ENCODE measurements around the gene TTLL5.
A peak's percentile ranks its signal among the peaks of the same experiment; 100 is the strongest.

The TTLL5 gene

DNA sequence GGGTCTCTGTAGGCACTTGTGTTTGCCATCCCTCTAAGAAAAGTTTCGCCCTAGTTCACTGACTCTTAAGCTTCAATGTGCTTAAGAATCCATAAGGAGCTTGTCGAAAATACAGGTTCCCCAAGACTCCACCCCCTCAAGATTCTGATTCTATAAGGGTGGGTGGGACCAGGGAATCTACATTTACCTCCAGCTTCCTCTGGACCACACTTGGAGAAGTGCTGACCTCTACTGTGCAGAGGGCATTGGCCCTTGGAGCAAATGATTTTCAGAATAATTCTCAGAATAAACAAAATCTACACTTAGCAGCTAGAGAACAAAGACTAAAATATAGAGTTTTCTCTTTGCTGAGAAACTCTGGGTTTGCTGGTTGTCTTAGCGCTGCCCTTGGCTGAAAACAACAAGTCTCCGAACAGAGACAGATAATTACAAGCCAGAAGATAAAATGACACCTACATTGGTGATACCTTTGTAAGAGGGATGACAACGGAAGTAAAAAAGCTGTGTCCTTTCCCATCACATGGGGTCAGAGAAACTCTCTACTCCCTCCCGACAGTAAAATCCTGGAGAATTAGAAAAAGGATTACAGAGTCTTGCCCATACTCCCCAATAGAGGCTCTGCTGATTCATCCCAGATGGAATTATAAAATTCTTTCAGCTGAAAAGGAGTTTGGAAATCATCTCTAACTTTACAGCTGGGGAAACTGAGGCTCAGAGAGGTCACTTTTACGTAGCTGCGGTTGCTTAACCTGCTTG, 316.0 kb downstream of the TTLL5 start:
- H3K27ac ChIP-seq, result no peak overlapping the region
- POLR2A ChIA-PET (ENCODE audit: low non-redundant PET), result interaction anchor here (0.6 kb wide), 1 partner anchor 270 kb away, joined by 3 read pairs; no protein-coding TSS in a partner anchor
- no peak for DNase-seq (ENCODE audit: low spot score)
- TF ChIP-seq CTCF (conservative IDR thresholded peaks at IDR 0.05; ENCODE audit: low read depth), result no peak
- CTCF ChIA-PET, result interaction anchor here (0.6 to 0.9 kb wide), 2 partner anchors 268 to 649 kb away, joined by 3 to 4 read pairs; no protein-coding TSS in a partner anchor

DNA sequence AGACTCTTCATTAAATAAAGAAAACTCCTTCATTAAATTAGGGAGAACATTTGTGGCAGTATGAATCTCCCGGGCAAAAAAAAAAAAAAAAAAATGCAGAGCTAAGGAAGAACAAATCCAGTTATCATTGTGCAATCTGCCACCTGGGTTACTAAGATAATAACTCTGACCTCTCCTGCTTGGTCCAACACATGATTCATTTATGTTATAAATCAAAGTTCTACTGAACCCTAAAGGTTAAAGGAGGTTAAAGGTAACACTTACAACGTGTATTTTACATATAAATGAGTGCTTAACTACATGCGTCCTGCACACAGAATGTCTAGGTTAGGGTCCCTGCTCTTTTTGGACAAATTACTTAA, 316.5 kb downstream of the TTLL5 start:
- CTCF ChIA-PET, result interaction anchor here (0.6 kb wide), 1 partner anchor 650 kb away, joined by 3 read pairs; no protein-coding TSS in a partner anchor

DNA sequence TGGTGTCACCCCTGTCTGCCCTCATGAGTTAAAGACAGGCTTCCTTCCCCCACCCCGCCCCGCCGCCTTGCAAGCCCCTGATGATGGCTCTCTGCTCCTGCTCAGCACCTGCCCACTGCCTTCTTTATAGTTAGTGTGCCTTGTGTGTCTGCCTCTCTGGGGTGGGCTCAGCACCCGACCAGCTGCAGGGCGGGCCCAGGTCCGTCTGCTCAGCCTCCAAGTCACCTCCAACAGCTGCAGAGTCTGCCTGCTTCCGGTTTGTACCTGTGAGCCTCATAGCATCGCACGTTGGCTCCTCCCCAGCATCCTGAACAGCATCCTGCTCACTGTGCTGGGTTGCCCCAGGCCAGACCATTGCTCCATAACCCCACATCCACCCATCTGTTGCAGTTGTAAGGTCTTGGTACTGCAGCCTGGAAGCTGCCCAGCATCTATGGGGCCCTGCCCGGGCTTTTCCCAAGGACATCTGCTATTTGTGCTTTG, 317.2 kb downstream of the TTLL5 start:
- ChIA-PET CTCF (interaction anchor here (0.7 to 2.0 kb wide), 3 partner anchors 72 to 268 kb away, joined by 3 to 18 read pairs (median 6); no protein-coding TSS in a partner anchor), POLR2A (ENCODE audit: low non-redundant PET) (no interaction called here)
- DNase-seq (ENCODE audit: low spot score), result no peak
- no peak for TF ChIP-seq CTCF (conservative IDR thresholded peaks at IDR 0.05; ENCODE audit: low read depth)
- peak overlapping the region; percentile 56 for H3K27ac ChIP-seq

More for the DNA sequence above, 316.5 kb downstream of the TTLL5 start:
- POLR2A ChIA-PET (ENCODE audit: low non-redundant PET), result interaction anchor here (0.5 kb wide), 1 partner anchor 148 kb away, joined by 4 read pairs; no protein-coding TSS in a partner anchor
- no peak overlapping the region for H3K27ac ChIP-seq
- DNase-seq (ENCODE audit: low spot score), result peak; percentile 30
- TF ChIP-seq CTCF (conservative IDR thresholded peaks at IDR 0.05; ENCODE audit: low read depth), result no peak

GRCh38 chr14:75979071-75979571, 318.1 kb downstream of the TTLL5 start:
- DNase-seq (ENCODE audit: low spot score), result peak; percentile 21
- ChIA-PET POLR2A (ENCODE audit: low non-redundant PET) (no interaction called here), CTCF (interaction anchor here (0.5 to 2.0 kb wide), 6 partner anchors 24 to 269 kb away, joined by 3 to 18 read pairs (median 4); no protein-coding TSS in a partner anchor)
- peak; percentile 50 for TF ChIP-seq CTCF (conservative IDR thresholded peaks at IDR 0.05; ENCODE audit: low read depth)
- peak overlapping the region; percentile 56 for H3K27ac ChIP-seq

DNA sequence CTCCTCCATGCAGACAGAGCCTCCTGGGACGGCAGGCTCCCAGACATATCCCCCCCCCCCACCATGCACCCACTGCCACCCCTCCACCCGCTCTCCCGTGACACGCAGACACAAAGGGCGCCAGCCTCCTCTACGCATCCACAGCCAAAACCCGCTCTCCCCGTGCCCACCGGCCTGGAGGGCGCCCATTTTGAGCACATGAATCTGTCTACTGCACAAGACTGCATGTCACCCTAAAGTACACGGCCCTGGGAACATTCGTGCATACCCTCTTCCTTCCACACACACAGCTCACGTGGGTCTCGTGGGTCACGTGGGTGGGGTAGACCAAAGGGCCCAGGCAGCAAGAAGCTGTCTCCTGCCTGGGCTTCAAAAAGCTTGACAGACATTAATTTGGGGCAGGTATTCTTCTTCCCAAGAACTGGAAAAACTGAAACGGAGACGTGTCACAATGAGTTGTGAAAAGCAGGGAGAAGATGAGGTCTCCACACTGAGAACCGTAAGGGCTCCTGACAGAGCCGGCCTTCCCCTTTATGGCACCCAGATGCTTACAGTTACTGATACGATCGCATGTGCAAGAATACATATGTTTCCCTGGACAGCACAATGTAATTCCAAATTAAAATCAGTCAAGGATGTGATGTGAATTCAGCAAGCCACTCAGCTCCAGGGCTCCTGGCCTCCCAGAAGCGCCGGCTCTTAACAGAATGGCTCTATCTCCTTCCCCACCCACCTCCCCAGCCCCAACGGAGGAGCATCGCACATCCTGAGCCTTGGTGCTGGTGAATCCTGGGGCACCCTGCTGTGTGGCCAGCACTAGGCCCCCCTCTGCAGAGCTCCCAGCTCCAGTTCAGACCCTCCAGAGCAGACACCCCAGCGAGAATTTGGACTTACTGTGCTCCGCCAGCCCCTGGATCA, 318.9 kb downstream of the TTLL5 start:
- no peak overlapping the region; the same call in 1 of the 2 replicates for H3K27ac ChIP-seq
- ChIA-PET POLR2A (ENCODE audit: low non-redundant PET) (no interaction called here), CTCF (interaction anchor here (0.5 to 6.7 kb wide), 7 partner anchors 23 to 270 kb away, joined by 3 to 65 read pairs (median 6); no protein-coding TSS in a partner anchor)
- TF ChIP-seq CTCF (conservative IDR thresholded peaks at IDR 0.05; ENCODE audit: low read depth), result no peak
- DNase-seq (ENCODE audit: low spot score), result no peak

GRCh38 chr14:75980856-75981255, 319.8 kb downstream of the TTLL5 start:
- CTCF ChIA-PET, result interaction anchor here (0.7 to 6.7 kb wide), 2 partner anchors 75 to 270 kb away, joined by 3 to 65 read pairs; no protein-coding TSS in a partner anchor
- no peak for TF ChIP-seq CTCF (conservative IDR thresholded peaks at IDR 0.05; ENCODE audit: low read depth)
- DNase-seq (ENCODE audit: low spot score), result no peak
- POLR2A ChIA-PET (ENCODE audit: low non-redundant PET), result no interaction called here
- H3K27ac ChIP-seq, result peak overlapping the region; percentile 85
